SK-N-MC (cell line): ENCODE measurements around the gene FOXO1.
A peak's percentile ranks its signal among the peaks of the same experiment; 100 is the strongest.

ENCODE experiments used
- DNase-seq: peaks from one replicate; pipeline ENCODE4 v3.0.0-alpha.2; 2011; ENCODE audit warnings: low read depth, low spot score
- H3K27ac ChIP-seq: fragments of 200-600 bp; sonication (generic); 2 replicates; pipeline ENCODE4 v1.5.1; 2016; ENCODE audit warnings: mixed run types
- H3K36me3 ChIP-seq: fragments of 200-600 bp; sonication (generic); 2 replicates; pipeline ENCODE4 v1.6.1; 2017; ENCODE audit warnings: antibody characterized with exemption, low read length, mixed read lengths; ENCODE audit not compliant: insufficient read depth
- H3K4me3 ChIP-seq: fragments of 200-600 bp; sonication (generic); 2 replicates; pipeline ENCODE4 v1.5.1; 2016
- H3K9ac ChIP-seq: fragments of 200-600 bp; sonication (generic); 2 replicates; pipeline ENCODE4 v1.8.0; 2017; ENCODE audit warnings: mixed run types, mixed read lengths; ENCODE audit not compliant: insufficient read length
- H3K9me3 ChIP-seq: fragments of 200-600 bp; sonication (generic); 2 replicates; pipeline ENCODE4 v1.6.1; 2017; ENCODE audit warnings: low read depth, mild to moderate bottlenecking, antibody characterized with exemption, low read length, moderate library complexity, mixed read lengths
- EZH2 ChIP-seq: fragments of 200-600 bp; sonication (generic); IDR thresholded peaks from one replicate; pipeline ENCODE4 v1.6.1; 2017; ENCODE audit warnings: antibody characterized with exemption
- FOXP2 ChIP-seq: optimal IDR thresholded peaks from 2 replicates; pipeline ENCODE3; 2011; ENCODE audit warnings: mild to moderate bottlenecking, moderate library complexity; ENCODE audit not compliant: insufficient read depth; ENCODE audit errors: extremely low read length, control extremely low read depth
- POLR2AphosphoS5 ChIP-seq: IDR thresholded peaks from 2 replicates; pipeline ENCODE4 v1.6.1; 2012; ENCODE audit warnings: mild to moderate bottlenecking, low read depth, low read length, borderline replicate concordance

Gene FOXO1

DNA sequence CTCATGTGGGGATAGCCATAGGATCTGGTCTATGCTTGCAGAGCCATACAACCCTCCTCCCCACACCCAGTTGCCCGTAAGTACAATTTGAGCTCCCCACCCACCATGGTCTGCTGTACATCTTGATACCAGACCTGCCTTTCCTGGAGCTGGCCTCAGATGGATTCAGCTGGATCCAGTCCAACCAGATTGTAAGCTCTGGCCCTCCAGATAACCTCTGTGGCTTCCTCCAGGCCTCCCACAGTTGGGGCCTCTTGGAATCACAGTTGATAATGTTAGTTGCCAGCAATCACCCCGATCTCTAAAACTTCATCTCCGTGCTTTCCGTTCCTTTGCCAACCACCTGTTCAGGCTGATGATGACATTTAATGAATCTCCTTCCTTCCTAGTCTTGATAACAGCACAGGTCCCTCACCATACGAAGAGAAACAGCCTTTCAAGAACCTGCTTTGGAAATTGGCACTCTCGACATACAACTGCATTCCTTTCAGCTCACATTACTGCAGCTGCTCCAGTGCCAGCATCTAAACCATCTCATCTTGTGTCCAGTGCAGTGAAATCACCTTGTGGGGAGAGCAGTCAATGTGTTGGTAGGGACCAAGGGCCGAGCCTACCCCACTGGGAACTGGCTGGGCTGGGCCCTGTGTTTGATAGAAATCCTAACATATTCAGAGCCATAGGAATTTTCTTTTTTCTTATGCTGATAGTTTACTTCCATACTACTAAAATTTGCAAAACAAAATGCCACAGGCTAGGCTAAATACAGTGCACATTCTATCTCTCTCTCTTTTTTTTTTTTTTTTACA lies 15.1 kb upstream of the FOXO1 start:
- TF ChIP-seq EZH2 (no peak), FOXP2 (no peak), POLR2AphosphoS5 (no peak)
- no peaks in the 10 kb centered on the region for H3K9me3 ChIP-seq
- no peaks in the 10 kb centered on the region for H3K36me3 ChIP-seq
- H3K4me3 ChIP-seq: no peak overlapping the region
- H3K9ac ChIP-seq: no peak overlapping the region
- no peak overlapping the region for H3K27ac ChIP-seq
- DNase-seq: no peak

DNA sequence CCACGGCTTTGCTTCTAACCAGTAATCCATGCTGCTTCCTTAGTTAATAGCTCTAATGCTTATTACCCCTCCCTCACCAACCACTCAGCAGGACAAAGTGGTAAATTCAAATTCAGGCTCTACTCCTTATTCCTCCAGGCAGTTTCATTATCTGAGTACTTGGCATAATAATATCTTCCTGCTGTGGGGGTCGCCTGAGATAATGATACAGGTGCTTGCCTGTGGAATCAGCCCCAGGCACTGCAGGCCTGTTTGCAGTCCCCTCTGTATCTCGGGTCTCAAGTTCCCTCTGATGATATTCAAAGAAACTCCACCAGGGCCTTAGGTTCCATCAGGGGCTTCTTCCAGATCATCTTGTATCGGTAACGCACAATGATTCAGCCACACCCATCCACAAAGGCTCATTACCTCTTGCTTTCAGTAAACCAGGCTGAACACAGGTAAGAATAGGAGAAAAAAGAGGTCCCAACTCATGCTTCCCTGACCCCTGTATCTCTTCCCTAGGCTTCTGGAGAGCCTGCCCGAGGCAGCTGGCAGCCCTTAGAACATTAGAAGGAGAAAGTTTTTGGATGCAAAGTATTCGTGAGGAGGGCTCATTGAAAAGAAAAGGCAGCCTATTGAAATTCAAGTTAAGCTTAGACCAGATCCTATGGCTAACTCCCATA lies 14.3 kb upstream of the FOXO1 start:
- no peak overlapping the region for H3K27ac ChIP-seq
- DNase-seq: no peak
- no peak overlapping the region for H3K9ac ChIP-seq
- H3K9me3 ChIP-seq: no peaks in the 10 kb centered on the region
- TF ChIP-seq POLR2AphosphoS5 (no peak), FOXP2 (no peak), EZH2 (no peak)
- H3K4me3 ChIP-seq: no peak overlapping the region
- H3K36me3 ChIP-seq: no peaks in the 10 kb centered on the region

GRCh38 chr13:40679480-40679985 lies 13.1 kb upstream of the FOXO1 start:
- H3K9me3 ChIP-seq: no peaks in the 10 kb centered on the region
- H3K27ac ChIP-seq: no peak overlapping the region
- no peaks in the 10 kb centered on the region for H3K36me3 ChIP-seq
- no peak for DNase-seq
- H3K9ac ChIP-seq: no peak overlapping the region
- TF ChIP-seq POLR2AphosphoS5: no peak
- no peak for TF ChIP-seq EZH2
- TF ChIP-seq FOXP2: no peak
- no peak overlapping the region for H3K4me3 ChIP-seq

DNA sequence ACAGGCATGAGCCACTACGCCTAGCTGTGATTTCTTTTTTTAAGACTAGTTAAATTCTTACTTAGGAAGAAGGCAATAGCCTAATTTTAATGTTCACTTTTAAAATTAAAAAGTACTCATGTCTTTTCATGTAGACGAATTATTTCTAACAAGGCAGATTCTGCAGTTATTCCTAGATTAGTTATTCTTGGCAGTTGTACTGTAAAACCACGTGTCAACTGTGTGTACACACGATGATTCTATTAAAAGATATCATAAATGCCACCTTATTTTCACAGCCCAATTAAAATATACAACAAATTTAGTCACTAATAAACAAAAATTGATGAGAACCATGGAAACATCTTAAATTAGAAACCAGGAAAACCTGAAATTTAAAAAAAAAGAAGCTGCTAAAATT lies 10.6 kb upstream of the FOXO1 start:
- H3K9ac ChIP-seq: no peak overlapping the region
- TF ChIP-seq POLR2AphosphoS5 (no peak), FOXP2 (no peak), EZH2 (no peak)

DNA sequence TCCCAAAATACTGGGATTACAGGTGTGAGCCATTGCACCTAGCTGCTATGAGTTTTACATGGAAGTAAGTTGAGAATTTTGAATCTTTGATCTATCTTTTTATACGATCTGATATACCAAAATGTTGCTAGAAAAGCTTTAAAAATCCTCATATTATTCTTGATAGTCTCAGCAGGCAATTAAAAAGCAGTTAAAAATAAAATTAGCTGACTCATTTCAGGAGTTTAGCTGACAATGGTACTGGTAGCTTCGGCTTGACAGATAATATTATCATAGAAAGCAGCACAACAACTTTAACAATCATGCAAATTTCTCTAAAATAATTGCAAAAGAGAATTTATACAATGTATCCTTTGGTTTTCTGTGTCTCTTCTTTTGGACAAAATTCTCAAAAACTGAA lies 9.6 kb upstream of the FOXO1 start:
- Histone ChIP-seq H3K9me3 (no peaks in the 10 kb centered on the region), H3K27ac (no peak overlapping the region), H3K4me3 (no peak overlapping the region), H3K36me3 (no peaks in the 10 kb centered on the region), H3K9ac (no peak overlapping the region)
- no peak for DNase-seq
- no peak for TF ChIP-seq EZH2
- no peak for TF ChIP-seq FOXP2
- no peak for TF ChIP-seq POLR2AphosphoS5

More for the DNA sequence above, 10.6 kb upstream of the FOXO1 start:
- DNase-seq: no peak
- no peaks in the 10 kb centered on the region for H3K36me3 ChIP-seq
- H3K4me3 ChIP-seq: no peak overlapping the region
- no peaks in the 10 kb centered on the region for H3K9me3 ChIP-seq
- H3K27ac ChIP-seq: no peak overlapping the region

GRCh38 chr13:40673414-40673813 lies 7.0 kb upstream of the FOXO1 start:
- Histone ChIP-seq H3K27ac (peak overlapping the region; percentile 75), H3K9me3 (no peaks in the 10 kb centered on the region), H3K4me3 (no peak overlapping the region), H3K9ac (no peak overlapping the region), H3K36me3 (no peaks in the 10 kb centered on the region)
- DNase-seq: no peak
- TF ChIP-seq POLR2AphosphoS5 (no peak), FOXP2 (no peak), EZH2 (no peak)

- peak overlapping the region; percentile 44 for H3K4me3 ChIP-seq
- TF ChIP-seq POLR2AphosphoS5 (no peak), FOXP2 (no peak), EZH2 (no peak)
- H3K9ac ChIP-seq: no peak overlapping the region
- no peaks in the 10 kb centered on the region for H3K36me3 ChIP-seq
- no peak for DNase-seq
- no peaks in the 10 kb centered on the region for H3K9me3 ChIP-seq
- peak overlapping the region; percentile 75 for H3K27ac ChIP-seq
These were observed 6.4 kb upstream of the FOXO1 start for GRCh38 chr13:40672765-40673397.
